Gastrocnemius medialis (tissue), 4 donors: ENCODE results near the gene GPR3.

Source experiments
- CTCF ChIP-seq, 5 experiments: fragments of 450-650 bp in 3 of 5; fragments of 200-600 bp in 2 of 5; sonication (generic) in 2 of 5; IDR thresholded peaks in 4 of 5; conservative IDR thresholded peaks in 1 of 5; 1 replicate in 4 of 5; 2 replicates in 1 of 5; pipeline ENCODE4 v1.5.1; 2016 to 2019; ENCODE audit warnings: antibody characterized with exemption in 5 of 5, mild to moderate bottlenecking in 3 of 5, moderate library complexity in 3 of 5
- POLR2A ChIP-seq, 2 donors: fragments of 450-650 bp; IDR thresholded peaks; one replicate each; pipeline ENCODE4 v1.6.1; 2017; ENCODE audit warnings: antibody characterized with exemption in 2 of 2, mild to moderate bottlenecking in 2 of 2, moderate library complexity in 2 of 2

GRCh38 chr1:27397749-27398148 is 5.3 kb downstream of the GPR3 start:
- TF ChIP-seq CTCF (IDR thresholded peaks at IDR 0.05 in 4 of 5, conservative IDR thresholded peaks at IDR 0.05 in 1 of 5) (no peak), POLR2A (IDR thresholded peaks at IDR 0.05) (no peak)
